NCI-H2227 (cell line): Measurements from ENCODE around the gene CARD11.

Source experiments
- DNase-seq: peaks from one replicate; lab custom pipeline; 2025; ENCODE audit not compliant: unreplicated experiment; lab: John Stamatoyannopoulos, UW

The CARD11 gene

DNA sequence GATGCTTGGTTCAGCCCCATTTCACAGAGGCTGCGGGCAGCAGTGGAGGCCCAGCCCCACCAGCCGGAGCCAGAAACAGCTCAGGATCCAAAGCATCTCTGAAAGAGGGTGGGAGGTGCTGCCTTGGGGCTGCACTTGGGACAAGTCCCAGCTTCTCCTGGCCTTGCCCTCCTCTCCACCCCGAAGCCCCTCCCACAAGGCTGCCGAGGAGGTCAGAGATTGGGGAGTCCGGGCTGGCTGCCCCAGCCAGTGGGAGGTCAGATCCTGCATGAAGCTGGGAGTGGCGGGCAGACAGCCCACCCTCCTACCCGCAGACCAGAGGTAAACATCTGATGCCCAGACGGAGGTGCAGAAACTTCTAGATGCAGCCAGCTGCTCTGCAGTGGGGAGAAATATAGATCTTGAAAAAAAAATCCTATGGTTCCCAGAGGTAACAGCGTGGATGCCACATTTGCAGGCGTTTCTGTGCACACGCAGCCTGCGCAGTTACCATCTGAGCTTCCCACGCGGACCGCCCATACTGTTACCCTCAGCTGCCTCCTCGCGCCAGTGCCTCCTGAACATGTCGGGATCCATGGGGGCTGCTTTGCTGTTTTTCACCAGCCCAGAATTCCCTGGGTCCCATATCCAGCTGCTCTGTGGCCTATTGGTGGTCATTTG, 162.7 kb downstream of the CARD11 start:
- no peak for DNase-seq

DNA sequence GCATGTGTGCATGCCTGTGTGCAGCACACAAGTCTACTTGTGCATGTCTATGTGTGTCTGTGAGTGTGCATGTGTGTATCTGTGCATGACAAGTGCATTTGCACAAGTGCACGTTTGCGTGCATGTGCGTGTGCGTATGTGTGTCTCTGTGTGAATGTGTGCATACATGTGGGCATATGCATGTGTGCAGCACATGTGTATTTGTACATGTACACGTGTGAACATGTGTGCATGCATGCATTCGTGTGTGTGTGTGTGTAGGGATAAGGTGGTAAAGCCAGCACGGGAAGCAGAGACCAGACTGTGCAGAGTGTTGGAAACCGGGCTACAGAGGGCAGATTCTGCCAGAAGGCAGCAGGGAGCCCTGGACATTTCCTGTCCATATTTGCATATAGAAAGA, 163.6 kb downstream of the CARD11 start:
- DNase-seq: no peak

DNA sequence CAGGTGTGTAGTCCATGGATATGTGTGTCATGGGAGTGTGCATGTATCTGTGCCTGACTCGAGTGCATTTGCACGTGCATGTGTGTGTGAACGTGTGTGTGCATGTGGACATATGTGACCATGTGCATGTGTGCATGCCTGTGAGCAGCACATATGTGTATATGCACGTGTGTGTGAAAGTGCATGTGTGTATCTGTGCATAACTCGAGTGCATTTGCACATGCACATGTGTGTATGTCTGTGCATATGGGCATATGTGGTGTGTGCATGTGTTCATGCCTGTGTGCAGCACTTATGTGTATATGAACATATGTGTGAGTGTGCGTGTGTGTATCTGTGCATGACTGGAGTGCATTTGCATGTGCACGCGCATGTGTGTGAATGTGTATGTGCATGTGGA, 164.3 kb downstream of the CARD11 start:
- DNase-seq: no peak

DNA sequence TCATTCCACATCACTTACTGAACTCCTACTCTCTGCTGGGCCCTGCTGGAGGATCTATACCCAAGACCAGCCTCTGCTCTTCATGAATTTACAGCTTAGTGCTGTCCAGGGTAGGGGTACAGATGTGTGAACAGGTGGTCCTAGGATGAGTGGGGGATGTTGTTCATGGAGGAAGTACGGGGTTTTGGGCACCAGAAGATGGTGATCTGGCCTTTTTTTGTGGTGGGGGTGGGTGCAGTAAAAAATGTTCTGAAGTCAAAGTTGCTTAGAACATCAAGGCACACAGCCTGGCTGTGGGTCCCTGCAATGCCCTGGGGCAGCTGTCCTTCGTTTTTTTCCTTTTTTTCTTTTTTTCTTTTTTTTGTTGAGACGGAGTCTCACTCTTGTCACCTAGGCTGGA, 165.4 kb downstream of the CARD11 start:
- DNase-seq: no peak

DNA sequence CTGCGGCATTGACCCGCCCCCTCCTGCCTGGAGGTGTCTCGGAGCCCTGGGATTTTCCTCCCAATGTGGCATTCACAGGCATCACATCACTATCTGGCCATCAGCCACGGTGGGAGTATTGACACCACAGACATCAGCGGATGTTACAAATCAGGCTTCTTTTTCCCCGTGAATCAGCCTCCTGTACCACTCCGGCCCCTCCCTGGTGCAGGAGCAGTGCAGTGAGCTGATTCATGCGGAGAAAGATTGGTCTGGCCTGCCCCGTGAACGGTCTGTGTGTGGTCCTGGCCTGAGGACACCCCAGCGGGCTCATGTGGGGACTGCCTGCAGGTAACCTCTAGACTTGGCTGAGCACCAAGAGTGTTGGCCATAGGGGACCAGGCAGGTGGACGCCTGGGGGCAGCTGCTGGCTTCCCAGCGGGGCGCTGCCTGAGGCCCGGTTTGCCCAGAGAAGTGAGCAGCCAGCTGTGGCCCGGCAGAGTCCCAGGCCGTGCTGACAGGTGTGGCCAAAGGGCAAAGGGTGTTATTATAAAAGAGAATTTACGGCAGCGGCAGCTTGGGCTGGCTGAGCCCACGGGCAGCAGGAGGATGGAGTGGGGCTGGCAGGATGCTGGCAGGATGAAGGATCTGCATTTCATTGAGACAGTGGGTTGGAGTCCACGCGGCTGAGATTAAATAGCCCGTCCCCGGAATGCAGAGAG, 167.5 kb downstream of the CARD11 start:
- DNase-seq: peak; percentile 43

DNA sequence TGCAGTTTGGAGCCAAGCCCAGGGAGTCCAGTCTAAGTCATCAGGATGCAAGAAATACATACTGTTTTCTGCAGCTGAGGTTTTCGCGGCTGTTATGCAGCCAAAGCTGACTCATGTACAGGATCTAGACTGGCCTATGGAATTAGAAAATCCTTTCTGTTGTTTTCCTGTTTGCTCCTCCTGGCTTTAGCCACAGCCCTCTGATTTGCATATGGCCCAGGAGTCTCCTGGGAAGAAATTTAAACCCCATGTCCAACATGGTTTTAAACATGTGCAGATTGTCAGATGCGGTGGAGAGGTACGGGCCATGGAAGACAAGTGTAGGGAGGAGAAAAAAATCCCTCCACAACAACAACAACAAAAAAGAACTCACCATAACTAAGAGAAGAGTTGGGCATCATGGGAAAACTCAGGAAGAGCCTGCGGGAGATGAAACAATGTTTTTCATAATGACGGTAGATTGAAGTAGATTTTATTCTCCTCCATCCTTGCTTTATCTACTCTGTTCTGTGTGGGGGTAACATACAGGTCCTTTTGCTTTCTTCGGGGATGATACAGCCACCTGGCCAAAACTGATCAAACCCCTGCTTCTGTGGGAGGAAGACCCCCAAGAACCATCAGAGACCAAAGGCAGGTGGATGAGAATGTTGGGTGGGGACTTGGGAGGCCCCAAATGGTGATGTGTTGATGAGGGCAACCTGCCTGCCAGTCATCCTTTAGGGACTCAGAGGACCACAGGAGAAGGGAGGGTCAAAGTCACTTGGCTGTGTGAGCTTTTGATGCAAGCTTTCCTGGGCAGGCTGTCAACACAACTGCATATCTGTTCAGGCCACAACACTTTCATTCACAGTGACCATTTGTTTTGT, 169.7 kb downstream of the CARD11 start:
- DNase-seq: no peak

DNA sequence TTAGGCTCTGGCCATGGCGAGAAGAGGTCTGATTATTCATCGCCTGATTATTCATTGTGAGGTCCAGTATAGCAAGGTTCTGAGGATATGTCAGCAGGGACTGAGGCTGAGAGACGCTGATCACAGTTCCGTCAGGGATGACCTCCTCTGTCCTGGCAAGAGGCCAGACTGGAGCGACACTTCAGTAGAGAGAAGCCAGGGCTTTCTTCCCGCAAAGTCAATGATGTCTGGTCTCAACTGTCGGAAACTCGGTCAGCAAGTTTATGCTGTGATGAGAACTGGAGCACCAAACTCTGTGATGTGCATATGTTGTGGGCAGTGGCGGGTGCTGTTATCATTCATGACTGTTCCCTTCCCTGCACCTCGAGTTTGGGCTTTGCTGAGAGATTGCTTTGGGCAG, 170.5 kb downstream of the CARD11 start:
- no peak for DNase-seq

DNA sequence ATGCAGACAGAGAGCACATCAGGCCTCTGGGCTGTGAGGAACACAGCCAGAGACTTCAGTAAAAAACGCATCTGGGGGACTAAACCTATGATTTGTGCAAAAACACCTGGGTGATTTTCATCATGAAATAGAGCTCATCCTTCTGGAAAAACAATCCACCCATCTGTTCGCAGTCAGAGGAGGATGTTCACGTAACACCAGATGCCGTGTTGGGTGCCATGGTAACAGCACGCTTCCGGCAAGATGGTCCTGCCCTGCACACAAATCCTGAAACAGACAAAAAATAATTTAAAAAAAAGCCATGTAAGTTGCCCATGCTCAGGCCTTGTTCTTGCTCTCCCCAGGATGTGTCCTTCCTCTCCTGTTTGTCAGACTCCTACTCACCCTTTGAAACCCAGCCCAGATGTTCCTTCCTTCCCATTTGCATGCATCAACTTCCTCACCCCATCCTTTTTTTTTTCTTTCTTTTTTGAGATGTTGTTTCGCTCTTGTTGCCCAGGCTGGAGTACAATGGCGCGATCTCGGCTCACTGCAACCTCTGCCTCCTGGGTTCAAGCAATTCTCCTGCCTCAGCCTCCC, 171.3 kb downstream of the CARD11 start:
- DNase-seq: no peak

DNA sequence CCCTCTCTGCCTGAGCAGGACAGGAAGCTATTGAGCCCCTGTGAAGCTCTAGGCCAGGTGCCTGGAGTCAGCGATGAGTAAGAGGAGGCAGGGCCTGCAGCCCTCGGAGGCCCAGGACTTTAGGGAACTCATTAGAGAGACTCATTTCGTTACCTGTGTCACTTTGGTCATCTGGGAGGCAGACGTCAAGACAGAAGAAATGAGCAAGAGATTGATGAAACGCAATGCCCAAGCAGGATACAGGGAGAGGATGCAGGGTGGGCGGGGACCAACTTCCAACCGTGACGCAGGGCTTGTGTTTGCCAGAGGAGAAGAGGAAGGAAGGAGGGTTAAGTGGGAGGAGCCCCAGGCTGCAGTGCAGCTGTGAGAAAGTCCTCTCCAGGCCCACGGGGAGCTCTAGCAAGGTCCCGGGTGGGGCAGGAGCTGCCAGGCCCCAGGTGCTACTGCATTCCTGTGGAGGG, 173.2 kb downstream of the CARD11 start:
- DNase-seq: peak; percentile 27

DNA sequence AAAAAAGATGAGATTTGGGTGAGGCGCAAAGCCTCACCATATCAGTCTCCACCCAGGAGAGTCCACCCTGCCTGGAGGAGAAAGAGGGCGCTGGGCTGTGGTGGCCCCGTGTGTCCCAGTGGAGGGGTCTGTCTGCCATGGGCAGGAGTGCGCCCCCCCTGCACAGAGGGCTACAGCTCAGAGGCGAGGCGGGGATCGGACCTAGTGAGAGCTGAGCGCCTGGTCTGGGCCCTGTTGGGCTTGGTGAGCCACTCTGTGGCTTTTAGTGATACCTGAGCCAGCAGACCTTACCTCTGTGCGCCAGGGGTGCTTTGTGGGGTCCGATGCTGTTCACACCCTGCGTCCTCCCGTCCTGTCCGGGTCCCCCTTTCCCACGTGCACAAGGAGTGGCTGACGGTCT, 173.7 kb downstream of the CARD11 start:
- DNase-seq: no peak

DNA sequence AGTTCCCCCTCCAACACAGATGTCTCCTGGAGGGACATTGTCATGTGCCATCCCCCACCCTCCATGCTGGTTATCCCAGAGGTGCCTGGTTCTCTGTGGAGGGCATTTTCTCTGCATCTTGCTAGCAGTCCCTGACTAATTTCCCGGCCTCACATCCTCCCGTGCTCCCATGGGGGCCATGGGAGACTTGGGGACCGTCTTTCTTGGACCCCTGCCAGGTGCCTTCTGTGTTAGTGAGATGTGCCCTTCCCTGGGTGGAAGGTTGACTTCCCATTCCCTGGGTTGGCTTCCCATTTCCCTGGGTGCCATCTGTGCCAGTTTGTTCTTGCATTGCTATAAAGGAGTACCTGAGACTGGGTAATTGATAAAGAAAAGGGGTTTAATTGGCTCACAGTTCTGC, 177.1 kb downstream of the CARD11 start:
- no peak for DNase-seq

DNA sequence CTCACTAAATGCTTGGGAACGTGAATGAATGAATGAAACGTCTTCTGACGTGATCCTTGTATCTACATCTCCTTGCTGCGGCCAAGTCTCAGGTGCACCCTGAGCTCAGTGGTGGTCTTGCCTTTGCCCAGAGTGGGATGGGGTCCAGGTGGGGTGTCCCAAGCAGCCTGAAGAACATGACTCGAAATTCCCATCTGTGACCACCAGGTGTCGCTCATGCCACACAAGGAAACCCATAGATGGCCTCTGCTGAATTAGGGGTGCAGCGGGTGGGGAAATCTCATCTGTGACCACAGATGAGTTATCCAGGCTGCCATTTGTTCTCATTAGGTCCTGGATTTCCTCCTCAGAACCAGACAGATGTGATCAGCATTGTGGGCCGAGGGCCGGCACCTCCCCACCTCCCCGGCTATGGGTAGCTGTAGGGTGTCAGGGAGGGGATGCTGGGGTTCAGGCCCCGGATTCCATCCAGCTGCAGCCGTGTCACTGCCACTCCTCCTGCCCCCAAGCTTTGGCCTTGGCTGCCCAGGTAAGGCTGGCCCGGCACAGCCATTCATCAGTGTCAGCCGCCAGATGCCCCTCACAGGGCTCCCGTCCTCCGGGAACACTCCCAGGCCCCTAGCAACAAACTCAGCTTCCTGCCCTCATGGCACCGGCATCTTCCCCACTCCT, 178.5 kb downstream of the CARD11 start:
- peak; percentile 75 for DNase-seq

DNA sequence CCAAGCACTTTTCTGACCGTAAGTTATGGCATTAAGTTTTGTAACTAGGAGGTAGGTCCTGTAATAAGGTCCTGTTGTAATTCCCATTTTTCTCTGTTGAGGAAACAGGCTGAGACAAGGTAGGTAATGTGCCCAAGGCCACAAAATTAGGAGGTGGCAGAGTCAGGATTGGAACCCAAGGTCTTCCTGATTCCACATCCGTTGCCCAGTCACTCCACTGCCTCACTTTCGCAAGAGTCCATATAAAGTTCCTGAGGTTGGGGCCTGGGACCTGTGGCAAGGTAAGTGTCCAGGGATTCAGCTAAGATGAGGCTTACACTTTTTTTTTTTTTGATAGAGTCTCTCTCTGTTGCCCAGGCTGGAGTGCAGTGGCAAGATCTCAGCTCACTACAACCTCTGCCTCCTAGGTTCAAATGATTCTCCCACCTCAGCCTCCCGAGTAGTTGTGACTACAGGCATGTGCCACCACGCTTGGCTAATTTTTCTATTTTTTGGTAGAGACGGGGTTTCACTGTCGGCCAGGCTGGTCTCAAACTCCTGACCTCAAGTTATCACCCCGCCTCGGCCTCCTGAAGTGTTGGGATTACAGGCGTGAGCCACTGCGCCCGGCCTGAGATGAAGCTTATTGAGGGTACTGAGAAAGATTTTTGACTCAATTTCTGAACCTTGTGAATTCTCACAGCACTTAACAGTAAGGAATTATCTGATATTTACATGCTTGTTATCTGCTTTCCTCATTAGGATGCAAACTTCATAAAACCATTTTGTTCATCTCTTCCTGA, 179.3 kb downstream of the CARD11 start:
- no peak for DNase-seq

DNA sequence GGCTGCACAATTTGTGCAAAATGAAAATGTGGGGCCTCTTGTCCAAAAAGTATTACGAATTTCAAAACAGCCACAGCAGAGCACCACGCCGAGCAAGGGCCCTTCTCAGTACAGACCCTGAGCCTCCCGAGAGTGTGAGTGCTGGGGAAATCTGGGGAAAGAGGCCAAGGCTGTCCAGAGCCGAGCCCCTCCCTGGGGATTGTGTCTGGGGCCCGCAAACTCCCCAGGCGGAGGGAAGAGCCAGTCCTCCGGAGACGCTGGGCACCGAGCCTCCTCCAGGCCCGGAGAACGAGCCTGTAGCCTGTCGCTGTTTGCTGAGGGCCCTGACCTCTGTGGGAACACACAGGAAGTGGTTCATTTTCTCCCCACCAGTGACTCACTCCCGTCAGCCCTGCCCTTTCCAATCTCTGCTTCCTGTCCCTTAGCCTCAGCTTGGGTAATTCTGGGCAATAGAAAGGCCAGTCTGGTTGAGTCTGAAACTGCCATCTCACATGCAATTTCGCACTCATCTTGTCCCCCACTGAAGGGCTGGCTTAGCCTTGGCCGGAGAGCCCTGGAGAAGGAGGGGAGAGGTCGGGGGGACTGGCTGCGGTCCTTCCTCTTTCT, 180.1 kb downstream of the CARD11 start:
- DNase-seq: peak; percentile 24

DNA sequence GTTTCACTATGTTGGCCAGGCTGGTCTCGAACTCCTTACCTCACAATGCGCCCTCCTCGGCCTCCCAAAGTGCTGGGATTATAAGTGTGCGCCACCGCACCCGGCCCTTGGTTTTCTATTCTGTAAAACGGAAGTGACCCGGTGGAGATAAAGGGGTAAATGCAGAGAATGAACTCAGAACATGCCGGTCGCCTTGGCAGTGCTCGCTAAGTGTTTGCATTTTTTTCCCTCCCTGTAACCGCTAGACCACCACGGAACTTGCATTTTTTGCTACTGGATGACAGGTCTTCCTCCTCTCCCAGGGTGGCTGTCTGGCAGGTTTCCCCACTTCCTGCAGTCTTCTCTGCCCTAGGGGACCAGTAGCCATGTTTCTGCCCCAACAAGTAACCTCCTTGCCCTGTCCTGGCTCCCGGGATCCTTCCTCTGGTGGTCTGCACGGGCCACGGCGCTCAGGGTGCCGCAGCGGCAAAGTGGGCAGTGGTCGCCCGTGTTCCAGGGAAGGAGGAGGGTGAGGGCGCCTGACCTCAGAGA, 180.8 kb downstream of the CARD11 start:
- no peak for DNase-seq

DNA sequence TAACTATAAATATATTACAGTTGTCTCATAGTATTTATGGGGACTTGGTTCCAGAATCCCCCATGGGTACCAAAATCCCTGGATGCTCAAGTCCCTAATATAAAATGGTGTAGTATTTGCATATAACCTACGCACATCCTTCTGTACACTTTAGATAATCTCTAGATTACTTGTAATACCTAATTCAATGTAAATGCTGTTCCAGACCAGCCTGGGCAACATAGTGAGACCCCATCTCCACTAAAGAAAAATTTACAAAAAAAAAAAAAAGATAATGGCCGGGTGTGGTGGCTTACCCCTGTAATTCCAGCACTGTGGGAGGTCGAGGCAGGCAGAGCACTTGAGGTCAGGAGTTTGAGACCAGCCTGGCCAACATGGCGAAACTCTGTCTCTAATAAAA, 182.2 kb downstream of the CARD11 start:
- DNase-seq: no peak

DNA sequence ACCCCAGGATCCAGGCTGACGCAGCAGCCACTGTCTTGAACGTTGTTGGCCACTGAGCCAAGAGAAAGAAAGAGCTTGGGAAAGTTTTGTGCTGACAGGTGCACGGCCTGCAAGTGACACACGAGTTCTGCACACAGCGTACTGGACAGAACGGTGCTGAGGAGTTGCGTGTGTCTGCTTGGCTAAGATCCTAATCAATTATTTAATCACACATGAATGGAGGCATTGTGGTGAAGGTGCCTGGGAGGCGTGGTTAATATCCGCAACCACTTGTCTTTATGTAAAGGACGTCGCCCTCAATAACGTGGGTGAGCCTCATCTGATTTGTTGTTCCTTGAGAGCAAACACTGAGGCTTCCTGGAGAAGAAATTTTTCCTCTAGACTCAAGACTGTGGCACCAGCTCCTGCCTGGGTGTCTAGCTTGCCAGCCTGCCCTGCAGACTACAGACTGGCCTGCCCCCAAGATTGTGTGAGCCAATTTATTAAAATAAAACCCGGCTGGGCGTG, 183.0 kb downstream of the CARD11 start:
- DNase-seq: no peak

DNA sequence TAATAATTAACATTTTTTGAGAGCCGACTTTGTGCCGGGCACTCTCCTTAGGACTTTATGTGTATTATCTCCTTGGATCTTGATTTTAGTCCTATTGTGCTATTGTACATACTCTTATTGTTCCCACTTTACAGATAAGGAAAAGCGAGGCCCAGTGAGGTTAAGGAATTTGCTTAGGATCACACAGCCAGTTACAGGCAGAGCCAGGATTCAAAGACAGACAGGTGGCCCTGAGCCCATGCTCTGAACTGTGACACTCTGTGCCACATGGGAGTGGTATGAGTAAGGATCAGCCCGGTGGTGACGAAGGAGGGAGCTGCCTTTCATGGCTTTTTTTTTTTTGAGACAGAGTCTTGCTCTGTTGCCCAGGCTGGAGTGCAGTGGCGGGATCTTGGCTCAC, 183.7 kb downstream of the CARD11 start:
- no peak for DNase-seq

DNA sequence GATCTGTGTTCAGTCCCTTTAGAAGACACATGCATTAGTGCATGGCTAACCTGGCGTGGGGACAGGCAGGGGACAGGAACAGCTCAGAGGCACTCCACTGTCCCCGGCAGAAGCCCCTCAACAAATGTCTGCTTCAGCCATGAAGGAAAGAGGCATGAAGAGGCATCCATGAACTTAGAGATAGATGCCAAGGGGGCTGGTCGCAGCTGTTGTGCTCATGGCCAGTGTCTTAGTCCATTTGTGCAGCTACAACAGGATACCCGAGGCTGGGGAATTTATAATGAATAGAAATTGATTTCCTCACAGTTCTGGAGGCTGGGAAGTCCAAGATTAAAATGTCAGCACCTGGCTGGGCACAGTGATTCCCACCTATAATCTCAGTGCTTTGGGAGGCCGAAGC, 185.0 kb downstream of the CARD11 start:
- DNase-seq: no peak
